ENCODE measurements around the gene MRPS9.

DNA sequence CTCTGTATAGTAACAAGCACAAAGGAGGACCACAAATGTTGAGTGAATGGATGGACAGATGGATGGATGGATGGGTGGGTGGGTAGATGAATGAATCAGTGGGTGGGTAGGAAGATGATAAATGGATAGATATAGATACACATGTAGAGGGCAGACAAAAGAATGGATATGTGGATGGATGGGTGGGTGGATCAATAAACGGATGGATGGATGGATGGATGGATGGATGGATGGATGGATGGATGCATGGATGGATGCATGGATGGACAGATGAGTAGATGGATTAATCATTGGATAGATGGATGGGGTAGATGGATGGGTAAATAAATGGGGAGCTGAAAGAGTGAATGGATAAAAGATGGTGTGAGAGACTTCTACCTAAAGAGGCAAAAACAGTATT is 111.4 kb downstream of the MRPS9 start:
- TF ChIP-seq CTCF (IDR thresholded peaks at IDR 0.05) = no peak
- TF ChIP-seq POLR2A (IDR thresholded peaks at IDR 0.05) = no peak
